ENCODE measurements around the gene ISX.

Gene ISX

DNA sequence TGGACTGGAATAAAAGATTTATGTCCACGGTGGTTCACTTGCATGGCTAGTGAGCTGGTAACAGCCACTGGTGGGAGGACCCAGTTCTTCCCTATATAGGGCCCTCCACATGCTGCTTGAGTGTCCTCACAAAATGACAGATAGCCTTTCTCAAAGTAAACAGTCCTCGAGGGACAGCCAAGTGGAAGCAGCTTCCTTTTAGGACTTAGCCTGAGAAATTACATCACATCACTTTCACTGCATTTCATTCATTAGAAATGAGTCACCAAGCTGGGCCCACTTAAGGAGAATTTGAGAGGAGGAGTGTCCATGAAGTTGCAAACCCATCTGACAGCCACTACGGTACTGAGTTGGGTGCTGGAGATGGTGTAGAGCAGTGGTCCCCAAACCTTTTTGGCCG is 7.0 kb downstream of the ISX start:
- no peak for DNase-seq (ENCODE audit: low spot score)
- TF ChIP-seq, protein P1, sequence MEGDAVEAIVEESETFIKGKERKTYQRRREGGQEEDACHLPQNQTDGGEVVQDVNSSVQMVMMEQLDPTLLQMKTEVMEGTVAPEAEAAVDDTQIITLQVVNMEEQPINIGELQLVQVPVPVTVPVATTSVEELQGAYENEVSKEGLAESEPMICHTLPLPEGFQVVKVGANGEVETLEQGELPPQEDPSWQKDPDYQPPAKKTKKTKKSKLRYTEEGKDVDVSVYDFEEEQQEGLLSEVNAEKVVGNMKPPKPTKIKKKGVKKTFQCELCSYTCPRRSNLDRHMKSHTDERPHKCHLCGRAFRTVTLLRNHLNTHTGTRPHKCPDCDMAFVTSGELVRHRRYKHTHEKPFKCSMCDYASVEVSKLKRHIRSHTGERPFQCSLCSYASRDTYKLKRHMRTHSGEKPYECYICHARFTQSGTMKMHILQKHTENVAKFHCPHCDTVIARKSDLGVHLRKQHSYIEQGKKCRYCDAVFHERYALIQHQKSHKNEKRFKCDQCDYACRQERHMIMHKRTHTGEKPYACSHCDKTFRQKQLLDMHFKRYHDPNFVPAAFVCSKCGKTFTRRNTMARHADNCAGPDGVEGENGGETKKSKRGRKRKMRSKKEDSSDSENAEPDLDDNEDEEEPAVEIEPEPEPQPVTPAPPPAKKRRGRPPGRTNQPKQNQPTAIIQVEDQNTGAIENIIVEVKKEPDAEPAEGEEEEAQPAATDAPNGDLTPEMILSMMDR (IDR thresholded peaks at IDR 0.05; ENCODE audit: extremely low read depth, insufficient read depth, missing control alignments), result no peak
- in situ Hi-C loops (cut with MboI; ENCODE audit: low pct_unique_long_range_greater_than_20kb, low sequenced_read_pairs, unreplicated experiment), result no loop called here

- TF ChIP-seq, protein P1 (IDR thresholded peaks at IDR 0.05; ENCODE audit: extremely low read depth, insufficient read depth, missing control alignments), result no peak
- in situ Hi-C loops (cut with MboI; ENCODE audit: low pct_unique_long_range_greater_than_20kb, low sequenced_read_pairs, unreplicated experiment), result no loop called here
These were observed 8.6 kb downstream of the ISX start for GRCh38 chr22:35074583-35074982.

GRCh38 chr22:35076630-35077029 is 10.7 kb downstream of the ISX start:
- in situ Hi-C loops (cut with MboI; ENCODE audit: low pct_unique_long_range_greater_than_20kb, low sequenced_read_pairs, unreplicated experiment), result no loop called here
- TF ChIP-seq, protein P1 (IDR thresholded peaks at IDR 0.05; ENCODE audit: extremely low read depth, insufficient read depth, missing control alignments), result no peak
- no peak for DNase-seq (ENCODE audit: low spot score)

More at GRCh38 chr22:35074583-35074982, 8.6 kb downstream of the ISX start:
- no peak for DNase-seq (ENCODE audit: low spot score)

DNA sequence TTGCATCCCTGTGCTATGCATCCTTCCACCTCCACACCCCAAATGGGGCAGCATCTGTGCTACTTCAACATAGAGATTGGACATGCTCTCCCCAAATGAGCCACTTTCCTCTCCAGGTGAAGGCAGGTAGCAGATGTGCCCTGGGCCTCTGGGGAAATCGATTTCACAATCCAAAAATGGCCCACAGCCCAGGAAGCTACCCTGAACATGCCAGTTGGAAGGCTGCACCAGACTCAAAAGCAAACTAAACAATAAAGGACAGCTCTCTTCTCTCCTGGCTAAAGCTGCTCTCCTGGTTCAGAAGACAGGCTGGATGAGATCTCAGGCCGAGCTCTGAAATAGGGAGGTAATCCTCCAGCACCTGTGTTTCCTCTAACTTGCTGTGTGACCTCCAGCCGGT is 19.7 kb downstream of the ISX start:
- in situ Hi-C loops (cut with MboI; ENCODE audit: low pct_unique_long_range_greater_than_20kb, low sequenced_read_pairs, unreplicated experiment), result no loop called here
- TF ChIP-seq, protein P1 (IDR thresholded peaks at IDR 0.05; ENCODE audit: extremely low read depth, insufficient read depth, missing control alignments), result no peak
- no peak for DNase-seq (ENCODE audit: low spot score)

GRCh38 chr22:35089139-35089538 is 23.2 kb downstream of the ISX start:
- DNase-seq (ENCODE audit: low spot score), result peak; percentile 31
- in situ Hi-C loops (cut with MboI; ENCODE audit: low pct_unique_long_range_greater_than_20kb, low sequenced_read_pairs, unreplicated experiment), result no loop called here
- TF ChIP-seq, protein P1 (IDR thresholded peaks at IDR 0.05; ENCODE audit: extremely low read depth, insufficient read depth, missing control alignments), result no peak

DNA sequence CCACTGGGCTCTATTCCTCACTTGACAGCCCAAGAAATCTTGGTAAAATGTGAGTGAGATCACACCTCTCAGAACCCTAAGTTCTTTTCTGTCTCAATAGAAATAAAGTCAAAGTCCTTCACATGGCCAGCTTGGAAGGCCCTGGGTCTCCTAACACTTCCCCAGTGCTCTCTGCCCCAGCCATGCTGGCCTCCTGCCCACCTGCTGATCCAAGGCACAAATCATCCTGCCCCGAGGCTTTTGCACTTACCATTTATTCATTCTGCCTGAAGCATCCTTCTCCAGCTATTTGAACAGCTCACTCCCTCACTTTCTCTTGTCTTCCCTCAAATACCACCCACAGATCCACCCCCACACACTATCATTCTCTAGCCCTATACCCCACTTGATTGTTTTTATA is 26.4 kb downstream of the ISX start:
- TF ChIP-seq, protein P1 (IDR thresholded peaks at IDR 0.05; ENCODE audit: extremely low read depth, insufficient read depth, missing control alignments), result no peak

DNA sequence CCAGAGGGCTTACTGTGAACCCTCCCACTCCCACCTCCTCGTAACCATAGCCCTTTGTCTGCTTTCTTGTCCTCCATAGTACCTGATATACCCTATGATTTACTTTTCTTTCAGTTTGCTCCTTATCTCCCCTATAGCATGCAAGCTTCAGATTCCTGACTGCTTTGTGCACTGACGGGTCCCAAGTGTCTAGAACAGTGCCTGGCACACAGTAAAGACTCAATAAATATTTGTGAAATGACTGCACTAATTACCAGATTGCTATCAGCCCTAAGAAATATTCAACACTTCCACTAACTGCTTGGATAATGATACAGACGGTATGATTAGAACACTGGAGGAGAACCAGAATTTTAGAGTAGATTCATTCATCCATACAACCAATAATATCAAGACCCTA is 33.0 kb downstream of the ISX start:
- TF ChIP-seq, protein P1 (IDR thresholded peaks at IDR 0.05; ENCODE audit: extremely low read depth, insufficient read depth, missing control alignments), result no peak
- in situ Hi-C loops (cut with MboI; ENCODE audit: low pct_unique_long_range_greater_than_20kb, low sequenced_read_pairs, unreplicated experiment), result no loop called here
- no peak for DNase-seq (ENCODE audit: low spot score)

More for the DNA sequence above, 26.4 kb downstream of the ISX start:
- DNase-seq (ENCODE audit: low spot score), result no peak
- in situ Hi-C loops (cut with MboI; ENCODE audit: low pct_unique_long_range_greater_than_20kb, low sequenced_read_pairs, unreplicated experiment), result no loop called here

All from GM13977 (cell line).